ENCODE results near the gene DR1. TPM values are rescaled to one million over a fixed set of nuclear protein-coding genes. Genes with fewer than 3 reads are reported as not detected.
"Not testable (repeated sequence)": the region's sequence is repeated elsewhere in the genome, so short reads cannot be mapped to it uniquely, and the experiment has no call there.

DR1 gene
- total RNA-seq, 1 donor from 2014 or later = 62.3 TPM

DNA sequence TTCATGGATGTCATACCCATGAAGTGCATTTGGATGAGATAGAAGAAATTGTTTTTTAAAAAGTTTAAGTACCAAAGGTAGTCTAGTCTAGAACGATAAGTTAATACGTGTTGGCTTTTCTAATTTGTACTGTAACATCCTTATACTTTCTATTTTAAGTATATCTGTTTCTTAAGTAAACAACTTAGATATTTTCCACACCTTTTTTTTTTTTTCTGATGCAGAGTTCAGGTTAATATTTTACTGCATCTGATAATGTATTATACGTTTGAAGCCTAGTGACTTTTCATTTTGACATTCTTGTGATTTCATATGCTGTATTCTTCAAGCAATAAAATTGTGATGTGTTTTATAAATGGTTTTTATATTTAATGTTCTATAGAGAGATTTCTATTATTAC is 16.5 kb downstream of the DR1 start:
- intact Hi-C loops (cut with micrococcal nuclease) = no loop called here
- ATAC-seq (ENCODE audit: low read depth) (no peak), DNase-seq (no peak)
- Mint-ChIP-seq H3K36me3 (ENCODE audit: low read depth) (peaks cover 83% of the 10 kb centered on the region), H3K9me3 (no peaks in the 10 kb centered on the region), H3K27me3 (no peaks in the 10 kb centered on the region), H3K4me1 (peaks cover 29% of the 10 kb centered on the region), H3K27ac (no peak overlapping the region), H3K4me3 (no peak overlapping the region)
- CTCF ChIA-PET = no interaction called here
- TF ChIP-seq, protein P1, sequence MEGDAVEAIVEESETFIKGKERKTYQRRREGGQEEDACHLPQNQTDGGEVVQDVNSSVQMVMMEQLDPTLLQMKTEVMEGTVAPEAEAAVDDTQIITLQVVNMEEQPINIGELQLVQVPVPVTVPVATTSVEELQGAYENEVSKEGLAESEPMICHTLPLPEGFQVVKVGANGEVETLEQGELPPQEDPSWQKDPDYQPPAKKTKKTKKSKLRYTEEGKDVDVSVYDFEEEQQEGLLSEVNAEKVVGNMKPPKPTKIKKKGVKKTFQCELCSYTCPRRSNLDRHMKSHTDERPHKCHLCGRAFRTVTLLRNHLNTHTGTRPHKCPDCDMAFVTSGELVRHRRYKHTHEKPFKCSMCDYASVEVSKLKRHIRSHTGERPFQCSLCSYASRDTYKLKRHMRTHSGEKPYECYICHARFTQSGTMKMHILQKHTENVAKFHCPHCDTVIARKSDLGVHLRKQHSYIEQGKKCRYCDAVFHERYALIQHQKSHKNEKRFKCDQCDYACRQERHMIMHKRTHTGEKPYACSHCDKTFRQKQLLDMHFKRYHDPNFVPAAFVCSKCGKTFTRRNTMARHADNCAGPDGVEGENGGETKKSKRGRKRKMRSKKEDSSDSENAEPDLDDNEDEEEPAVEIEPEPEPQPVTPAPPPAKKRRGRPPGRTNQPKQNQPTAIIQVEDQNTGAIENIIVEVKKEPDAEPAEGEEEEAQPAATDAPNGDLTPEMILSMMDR (IDR thresholded peaks at IDR 0.05) = no peak
- POLR2A ChIA-PET = interaction anchor here (0.6 to 0.7 kb wide), 2 partner anchors 48 to 450 kb away, joined by 7 to 8 read pairs; no protein-coding TSS in a partner anchor

DNA sequence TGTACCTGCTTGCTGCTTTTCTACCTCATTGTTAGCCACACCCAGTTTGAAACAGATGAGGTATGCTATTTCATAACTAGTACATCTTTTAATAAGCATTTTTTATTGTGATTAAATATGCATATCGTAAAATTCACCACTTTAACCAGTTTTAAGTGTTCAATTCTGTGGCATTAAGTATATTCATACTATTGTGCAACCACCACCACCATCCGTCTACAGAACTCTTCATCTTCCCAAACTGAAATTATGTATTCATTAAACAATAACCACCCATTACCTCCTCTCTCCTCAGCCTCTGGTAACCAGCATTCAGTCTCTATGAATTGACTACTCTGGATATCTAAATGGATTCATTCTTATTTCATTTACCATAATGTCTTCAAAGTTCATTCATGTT is 20.1 kb downstream of the DR1 start:
- ATAC-seq (ENCODE audit: low read depth) = no peak
- H3K36me3 Mint-ChIP-seq (ENCODE audit: low read depth) = peaks cover 61% of the 10 kb centered on the region
- H3K4me1 Mint-ChIP-seq = peaks cover 4% of the 10 kb centered on the region
- intact Hi-C loops (cut with micrococcal nuclease) = no loop called here
- H3K9me3 Mint-ChIP-seq = no peaks in the 10 kb centered on the region
- CTCF ChIA-PET = no interaction called here
- no peak for DNase-seq
- POLR2A ChIA-PET = no interaction called here
- H3K27ac Mint-ChIP-seq = no peak overlapping the region
- H3K4me3 Mint-ChIP-seq = no peak overlapping the region
- H3K27me3 Mint-ChIP-seq = no peaks in the 10 kb centered on the region
- TF ChIP-seq, protein P1 (IDR thresholded peaks at IDR 0.05) = no peak

DNA sequence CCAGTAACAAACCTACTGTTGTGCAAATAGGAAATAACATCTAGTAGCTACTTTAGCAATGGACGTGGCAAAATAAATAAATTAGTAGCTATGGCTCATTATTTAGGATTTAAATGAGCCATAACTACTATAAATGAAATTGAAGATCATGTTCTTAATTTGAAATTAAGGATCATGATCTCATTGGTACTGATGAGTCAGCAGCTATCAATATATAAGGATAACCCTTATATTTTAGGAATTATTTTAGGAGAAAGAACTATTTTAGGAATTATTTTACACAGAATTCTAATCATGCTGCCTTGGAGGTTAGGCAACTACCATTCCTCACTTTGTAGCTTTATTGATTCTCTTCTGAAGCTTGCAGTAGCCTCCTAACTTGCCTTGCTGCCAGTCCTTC is 24.0 kb downstream of the DR1 start:
- POLR2A ChIA-PET = no interaction called here

DNA sequence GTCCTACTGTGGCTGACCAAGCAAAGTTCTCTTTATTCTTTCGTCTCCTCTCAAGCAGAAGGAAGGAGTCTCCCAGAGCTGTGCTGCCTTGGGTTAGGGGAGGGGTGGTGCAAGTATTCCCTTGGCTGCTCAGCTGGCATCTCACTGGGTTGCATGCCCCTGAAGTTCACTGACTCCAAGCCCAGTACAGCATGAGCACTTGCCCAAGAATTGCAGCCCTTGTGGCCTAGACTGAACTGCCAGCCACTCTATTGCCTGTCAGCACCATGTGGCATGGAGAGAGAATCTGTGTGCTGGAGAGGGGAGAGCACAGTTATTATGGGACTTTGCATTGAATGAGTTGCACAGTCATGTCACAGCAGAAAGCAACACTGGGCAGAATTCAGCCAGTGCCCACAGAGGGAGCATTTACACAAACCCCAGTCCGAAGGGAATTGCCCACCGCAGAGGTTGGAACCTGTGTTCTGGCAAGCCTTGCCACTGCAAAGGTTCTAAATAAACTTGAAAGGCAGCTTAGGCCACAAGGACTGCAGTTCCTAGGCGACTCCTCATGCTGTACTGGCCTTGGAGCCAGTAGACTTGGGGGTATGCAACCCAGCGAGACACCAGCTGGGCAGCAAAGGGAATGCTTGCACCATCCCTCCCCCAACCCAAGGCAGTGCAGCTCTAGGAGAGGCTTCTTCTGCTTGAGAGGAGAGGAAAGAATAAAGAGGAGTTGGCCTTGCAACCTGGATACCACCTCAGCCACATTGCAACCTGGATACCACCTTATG is 28.8 kb downstream of the DR1 start:
- Mint-ChIP-seq H3K4me3 (no peak overlapping the region), H3K36me3 (ENCODE audit: low read depth) (peaks cover 20% of the 10 kb centered on the region), H3K4me1 (no peaks in the 10 kb centered on the region), H3K27me3 (no peaks in the 10 kb centered on the region), H3K27ac (no peak overlapping the region), H3K9me3 (peaks cover 25% of the 10 kb centered on the region)
- intact Hi-C loops (cut with micrococcal nuclease) = no loop called here
- POLR2A ChIA-PET = no interaction called here
- DNase-seq (no peak), ATAC-seq (ENCODE audit: low read depth) (no peak)
- TF ChIP-seq, protein P1 (IDR thresholded peaks at IDR 0.05) = no peak
- CTCF ChIA-PET = no interaction called here

More for the DNA sequence above, 24.0 kb downstream of the DR1 start:
- H3K36me3 Mint-ChIP-seq (ENCODE audit: low read depth) = peaks cover 45% of the 10 kb centered on the region
- no peaks in the 10 kb centered on the region for H3K27me3 Mint-ChIP-seq
- no peaks in the 10 kb centered on the region for H3K4me1 Mint-ChIP-seq
- H3K4me3 Mint-ChIP-seq = no peak overlapping the region
- CTCF ChIA-PET = interaction anchor here (0.7 kb wide), 1 partner anchor 443 kb away, joined by 3 read pairs; no protein-coding TSS in a partner anchor
- ATAC-seq (ENCODE audit: low read depth) (no peak), DNase-seq (no peak)
- H3K27ac Mint-ChIP-seq = no peak overlapping the region
- TF ChIP-seq, protein P1 (IDR thresholded peaks at IDR 0.05) = no peak
- intact Hi-C loops (cut with micrococcal nuclease) = loop anchor here (2.0 kb wide), 1 partner anchor 15 kb away; no protein-coding TSS in a partner anchor
- peaks cover 2% of the 10 kb centered on the region for H3K9me3 Mint-ChIP-seq

DNA sequence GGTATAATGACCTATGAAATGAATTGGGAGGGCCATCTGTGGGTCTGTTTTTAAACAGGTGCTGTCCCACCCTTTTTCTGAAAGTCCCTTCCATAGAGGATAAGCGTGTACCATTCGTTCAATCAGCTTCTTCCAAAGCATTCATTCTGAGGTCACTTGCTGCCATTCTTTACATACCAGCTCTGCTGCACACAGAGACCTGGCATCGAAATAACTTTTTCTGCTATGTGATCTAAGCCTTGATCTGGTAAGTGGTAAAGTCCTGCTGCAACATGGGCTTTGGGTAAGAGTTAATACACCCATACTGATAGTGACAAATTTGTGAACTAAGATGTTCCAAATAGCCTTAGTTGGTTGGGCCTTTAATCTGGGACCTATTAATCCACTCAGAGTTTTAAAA is 38.9 kb downstream of the DR1 start:
- TF ChIP-seq, protein P1 (IDR thresholded peaks at IDR 0.05) = no peak
- ATAC-seq (ENCODE audit: low read depth) = no peak
- Mint-ChIP-seq H3K9me3 (peaks cover 18% of the 10 kb centered on the region), H3K27me3 (no peaks in the 10 kb centered on the region), H3K27ac (no peak overlapping the region), H3K4me1 (no peaks in the 10 kb centered on the region), H3K4me3 (no peak overlapping the region), H3K36me3 (ENCODE audit: low read depth) (peaks cover 13% of the 10 kb centered on the region)
- DNase-seq = no peak
- CTCF ChIA-PET = no interaction called here
- intact Hi-C loops (cut with micrococcal nuclease) = no loop called here
- POLR2A ChIA-PET = no interaction called here

DNA sequence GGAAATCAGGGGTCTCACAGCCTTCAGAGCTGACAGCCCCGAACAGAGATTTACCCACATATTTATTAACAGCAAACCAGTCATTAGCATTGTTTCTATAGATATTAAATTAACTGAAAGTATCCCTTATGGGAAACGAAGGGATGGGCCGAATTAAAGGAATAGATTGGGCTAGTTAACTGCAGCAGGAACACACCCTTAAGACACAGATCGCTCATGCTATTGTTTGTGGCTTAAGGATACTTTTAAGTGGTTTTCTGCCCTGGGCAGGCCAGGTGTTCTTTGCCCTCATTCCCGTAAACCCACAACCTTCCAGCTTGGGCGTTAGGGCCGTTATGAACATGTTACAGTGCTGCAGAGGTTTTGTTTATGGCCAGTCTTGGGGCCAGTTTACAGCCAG is 40.6 kb downstream of the DR1 start:
- peaks cover 15% of the 10 kb centered on the region for H3K9me3 Mint-ChIP-seq
- POLR2A ChIA-PET; DNase-seq; H3K27ac Mint-ChIP-seq; H3K4me1 Mint-ChIP-seq; H3K4me3 Mint-ChIP-seq; intact Hi-C loops (cut with micrococcal nuclease); CTCF ChIA-PET; ATAC-seq (ENCODE audit: low read depth); H3K27me3 Mint-ChIP-seq: not testable (repeated sequence)
- peaks cover 15% of the 10 kb centered on the region for H3K36me3 Mint-ChIP-seq (ENCODE audit: low read depth)
